SK-N-MC (cell line): Measurements from ENCODE around the gene CD300LF.

Experiments used
- DNase-seq: peaks from one replicate; pipeline ENCODE4 v3.0.0-alpha.2; 2011; ENCODE audit warnings: low read depth, low spot score
- H3K27ac ChIP-seq: fragments of 200-600 bp; sonication (generic); 2 replicates; pipeline ENCODE4 v1.5.1; 2016; ENCODE audit warnings: mixed run types
- H3K36me3 ChIP-seq: fragments of 200-600 bp; sonication (generic); 2 replicates; pipeline ENCODE4 v1.6.1; 2017; ENCODE audit warnings: antibody characterized with exemption, low read length, mixed read lengths; ENCODE audit not compliant: insufficient read depth
- H3K4me3 ChIP-seq: fragments of 200-600 bp; sonication (generic); 2 replicates; pipeline ENCODE4 v1.5.1; 2016
- H3K9ac ChIP-seq: fragments of 200-600 bp; sonication (generic); 2 replicates; pipeline ENCODE4 v1.8.0; 2017; ENCODE audit warnings: mixed run types, mixed read lengths; ENCODE audit not compliant: insufficient read length
- H3K9me3 ChIP-seq: fragments of 200-600 bp; sonication (generic); 2 replicates; pipeline ENCODE4 v1.6.1; 2017; ENCODE audit warnings: low read depth, mild to moderate bottlenecking, antibody characterized with exemption, low read length, moderate library complexity, mixed read lengths
- EZH2 ChIP-seq: fragments of 200-600 bp; sonication (generic); IDR thresholded peaks from one replicate; pipeline ENCODE4 v1.6.1; 2017; ENCODE audit warnings: antibody characterized with exemption
- FOXP2 ChIP-seq: optimal IDR thresholded peaks from 2 replicates; pipeline ENCODE3; 2011; ENCODE audit warnings: mild to moderate bottlenecking, moderate library complexity; ENCODE audit not compliant: insufficient read depth; ENCODE audit errors: extremely low read length, control extremely low read depth
- POLR2AphosphoS5 ChIP-seq: IDR thresholded peaks from 2 replicates; pipeline ENCODE4 v1.6.1; 2012; ENCODE audit warnings: mild to moderate bottlenecking, low read depth, low read length, borderline replicate concordance

CD300LF gene

GRCh38 chr17:74680213-74680612, 32.5 kb downstream of the CD300LF start:
- no peaks in the 10 kb centered on the region for H3K9me3 ChIP-seq
- H3K9ac ChIP-seq: no peak overlapping the region
- DNase-seq: no peak
- H3K4me3 ChIP-seq: no peak overlapping the region
- no peak for TF ChIP-seq FOXP2
- TF ChIP-seq POLR2AphosphoS5: no peak
- no peak for TF ChIP-seq EZH2
- H3K36me3 ChIP-seq: no peaks in the 10 kb centered on the region
- H3K27ac ChIP-seq: no peak overlapping the region

- H3K9ac ChIP-seq: no peak overlapping the region
- no peak overlapping the region for H3K4me3 ChIP-seq
- no peak overlapping the region for H3K27ac ChIP-seq
- no peak for TF ChIP-seq FOXP2
- TF ChIP-seq EZH2: no peak
- TF ChIP-seq POLR2AphosphoS5: no peak
- no peak for DNase-seq
- H3K36me3 ChIP-seq: no peaks in the 10 kb centered on the region
- no peaks in the 10 kb centered on the region for H3K9me3 ChIP-seq
These were observed 33.3 kb downstream of the CD300LF start for GRCh38 chr17:74679374-74679773.

- no peaks in the 10 kb centered on the region for H3K9me3 ChIP-seq
- no peaks in the 10 kb centered on the region for H3K36me3 ChIP-seq
- TF ChIP-seq EZH2: no peak
- TF ChIP-seq POLR2AphosphoS5: no peak
- no peak for TF ChIP-seq FOXP2
- no peak for DNase-seq
- H3K27ac ChIP-seq: no peak overlapping the region
- no peak overlapping the region for H3K4me3 ChIP-seq
- no peak overlapping the region for H3K9ac ChIP-seq
These were observed 34.2 kb downstream of the CD300LF start for GRCh38 chr17:74678541-74678940.

GRCh38 chr17:74677558-74678466, 34.9 kb downstream of the CD300LF start:
- no peak for DNase-seq
- Histone ChIP-seq H3K9me3 (no peaks in the 10 kb centered on the region), H3K27ac (no peak overlapping the region), H3K36me3 (no peaks in the 10 kb centered on the region), H3K4me3 (no peak overlapping the region), H3K9ac (no peak overlapping the region)
- TF ChIP-seq FOXP2 (no peak), POLR2AphosphoS5 (no peak), EZH2 (no peak)

GRCh38 chr17:74671031-74671771, 41.5 kb downstream of the CD300LF start:
- Histone ChIP-seq H3K4me3 (no peak overlapping the region), H3K9me3 (no peaks in the 10 kb centered on the region), H3K27ac (no peak overlapping the region), H3K9ac (no peak overlapping the region), H3K36me3 (no peaks in the 10 kb centered on the region)
- no peak for DNase-seq
- TF ChIP-seq POLR2AphosphoS5 (no peak), FOXP2 (peak; percentile 25), EZH2 (no peak)

DNA sequence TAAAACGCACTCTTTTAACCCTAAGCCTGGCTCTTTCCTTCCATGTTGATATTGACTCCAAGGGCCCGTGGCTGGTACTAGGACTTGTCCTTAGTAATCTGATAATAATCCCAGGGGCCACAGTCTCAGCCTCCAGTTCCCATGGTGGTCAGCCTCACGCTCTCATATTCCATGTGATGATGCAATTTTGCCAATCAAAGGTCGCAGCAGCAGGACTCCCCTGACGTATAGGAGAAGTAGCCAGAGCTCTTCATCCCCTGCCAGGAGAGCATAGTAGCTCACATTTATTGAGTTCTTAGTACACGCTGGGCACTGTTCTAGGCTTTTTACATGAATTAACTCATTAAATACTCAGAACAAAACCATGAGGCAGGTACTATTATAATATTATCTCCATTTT, 42.4 kb downstream of the CD300LF start:
- Histone ChIP-seq H3K27ac (no peak overlapping the region), H3K9me3 (no peaks in the 10 kb centered on the region), H3K9ac (no peak overlapping the region), H3K4me3 (no peak overlapping the region), H3K36me3 (no peaks in the 10 kb centered on the region)
- no peak for DNase-seq
- TF ChIP-seq EZH2 (no peak), POLR2AphosphoS5 (no peak), FOXP2 (no peak)

GRCh38 chr17:74663561-74663960, 49.2 kb downstream of the CD300LF start:
- Histone ChIP-seq H3K27ac (no peak overlapping the region), H3K4me3 (no peak overlapping the region), H3K9me3 (no peaks in the 10 kb centered on the region), H3K9ac (no peak overlapping the region), H3K36me3 (no peaks in the 10 kb centered on the region)
- DNase-seq: no peak
- TF ChIP-seq POLR2AphosphoS5 (no peak), EZH2 (no peak), FOXP2 (no peak)

DNA sequence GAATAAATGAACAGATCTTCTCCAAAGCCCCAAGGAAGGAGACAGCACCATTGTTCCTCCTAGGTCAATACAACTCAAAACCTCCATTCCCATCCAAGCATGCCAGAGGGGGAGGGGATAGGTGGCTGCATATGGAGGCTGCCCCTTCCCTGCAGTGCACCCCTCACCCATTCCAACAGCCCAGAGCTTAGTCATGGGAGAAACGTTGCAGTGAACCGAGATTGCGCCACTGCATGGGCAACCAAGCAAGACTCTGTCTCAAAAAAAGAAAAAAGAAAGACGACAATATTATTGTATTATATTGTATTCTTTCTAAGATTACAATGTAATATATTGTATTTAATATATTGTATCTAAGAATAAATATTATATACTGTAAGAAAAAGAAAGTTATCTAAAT, 52.8 kb downstream of the CD300LF start:
- H3K9me3 ChIP-seq: no peaks in the 10 kb centered on the region
- H3K9ac ChIP-seq: no peak overlapping the region
- TF ChIP-seq FOXP2 (no peak), EZH2 (no peak), POLR2AphosphoS5 (no peak)
- H3K36me3 ChIP-seq: no peaks in the 10 kb centered on the region
- H3K27ac ChIP-seq: no peak overlapping the region
- H3K4me3 ChIP-seq: no peak overlapping the region
- DNase-seq: no peak

DNA sequence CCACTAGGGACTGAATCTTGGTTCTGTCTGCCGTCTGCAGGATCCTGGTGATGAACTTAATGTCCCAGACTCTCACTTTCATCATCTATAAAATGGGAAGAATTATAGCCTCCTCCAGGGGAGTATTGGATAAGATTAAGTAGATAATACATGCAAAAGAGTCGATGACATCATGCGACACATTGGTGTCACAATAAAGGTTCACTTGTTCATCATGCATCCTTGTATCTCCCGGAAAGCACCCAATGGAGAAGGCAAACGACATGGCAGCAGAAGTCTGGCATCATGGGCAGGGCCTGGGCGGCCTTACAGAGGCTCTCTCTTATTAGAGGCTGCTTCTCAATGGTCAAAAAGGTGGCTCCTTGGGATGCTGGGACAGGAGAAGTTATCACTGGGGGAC, 54.1 kb downstream of the CD300LF start:
- DNase-seq: no peak
- TF ChIP-seq POLR2AphosphoS5 (no peak), EZH2 (no peak), FOXP2 (no peak)
- no peak overlapping the region for H3K9ac ChIP-seq

More for the DNA sequence above, 54.1 kb downstream of the CD300LF start:
- Histone ChIP-seq H3K9me3 (no peaks in the 10 kb centered on the region), H3K27ac (no peak overlapping the region), H3K4me3 (no peak overlapping the region), H3K36me3 (no peaks in the 10 kb centered on the region)
